ENCODE measurements around the gene GALNT12.

GALNT12 gene

DNA sequence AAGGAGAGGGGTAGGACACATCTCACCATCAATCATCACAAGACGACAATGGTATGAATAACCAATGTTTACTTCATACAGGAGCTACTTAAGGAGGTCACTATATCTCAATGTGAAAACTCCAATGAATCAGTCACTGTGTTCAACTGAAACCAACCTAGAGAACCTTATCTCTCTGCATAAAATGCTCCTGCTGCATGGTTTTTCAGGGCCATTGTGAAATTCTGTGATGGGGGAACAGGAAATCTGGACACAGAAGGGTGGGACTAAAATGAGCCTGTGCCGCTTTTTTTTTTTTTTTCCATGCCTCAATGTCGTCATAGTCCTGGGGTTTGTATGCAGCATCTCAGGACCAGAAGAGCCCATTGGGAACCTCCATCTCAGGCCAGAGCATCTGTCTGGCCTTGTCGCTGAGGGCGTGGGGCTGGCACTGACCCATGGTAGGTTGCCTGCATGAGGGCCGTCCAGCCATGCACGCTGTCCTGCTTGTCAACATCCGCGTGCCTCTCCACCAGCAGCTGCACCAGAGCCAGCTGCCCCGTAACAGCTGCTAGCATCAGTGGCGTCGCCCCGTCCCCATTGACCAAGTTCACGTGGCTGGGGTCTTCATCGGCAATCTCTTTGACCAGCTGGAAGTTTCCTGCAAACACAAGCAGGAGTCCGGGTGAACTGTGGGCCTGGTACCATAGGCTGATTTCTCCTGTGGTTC is 23.8 kb upstream of the GALNT12 start:
- no peak for DNase-seq (ENCODE audit: low read depth in 2 of 2)

- no peak for DNase-seq (ENCODE audit: low read depth in 2 of 2)
Measured at GRCh38 chr9:98784831-98785806, 22.4 kb upstream of the GALNT12 start.

GRCh38 chr9:98786750-98787510 is 20.5 kb upstream of the GALNT12 start:
- no peak for DNase-seq (ENCODE audit: low read depth in 2 of 2)

DNA sequence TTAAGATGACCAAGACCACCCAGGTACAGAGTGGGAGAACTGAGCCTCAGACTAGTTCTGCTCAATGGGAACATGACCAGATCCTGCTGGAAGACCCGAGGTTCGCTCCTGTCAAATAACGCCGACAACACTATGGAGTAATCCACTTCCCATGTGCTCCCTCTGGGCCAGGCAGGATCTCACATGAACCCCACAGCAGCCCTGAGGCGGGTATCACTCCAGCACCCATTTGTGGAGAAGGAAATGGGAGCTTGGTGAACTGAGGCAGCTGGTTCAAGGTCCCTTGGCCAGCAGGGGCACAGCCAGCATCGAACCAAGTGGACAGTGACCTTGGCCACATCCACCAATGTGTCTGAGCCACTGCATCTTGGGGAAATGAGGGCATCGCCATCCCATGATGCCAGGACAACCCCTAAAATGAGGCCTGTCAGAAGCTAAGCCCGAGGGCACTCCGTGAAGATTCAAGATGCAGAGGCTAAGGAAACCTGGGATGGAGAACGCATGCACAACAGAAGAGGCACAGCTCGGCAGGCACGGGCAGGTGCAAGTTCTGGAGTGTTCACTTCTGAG is 19.6 kb upstream of the GALNT12 start:
- no peak for DNase-seq (ENCODE audit: low read depth in 2 of 2)

DNA sequence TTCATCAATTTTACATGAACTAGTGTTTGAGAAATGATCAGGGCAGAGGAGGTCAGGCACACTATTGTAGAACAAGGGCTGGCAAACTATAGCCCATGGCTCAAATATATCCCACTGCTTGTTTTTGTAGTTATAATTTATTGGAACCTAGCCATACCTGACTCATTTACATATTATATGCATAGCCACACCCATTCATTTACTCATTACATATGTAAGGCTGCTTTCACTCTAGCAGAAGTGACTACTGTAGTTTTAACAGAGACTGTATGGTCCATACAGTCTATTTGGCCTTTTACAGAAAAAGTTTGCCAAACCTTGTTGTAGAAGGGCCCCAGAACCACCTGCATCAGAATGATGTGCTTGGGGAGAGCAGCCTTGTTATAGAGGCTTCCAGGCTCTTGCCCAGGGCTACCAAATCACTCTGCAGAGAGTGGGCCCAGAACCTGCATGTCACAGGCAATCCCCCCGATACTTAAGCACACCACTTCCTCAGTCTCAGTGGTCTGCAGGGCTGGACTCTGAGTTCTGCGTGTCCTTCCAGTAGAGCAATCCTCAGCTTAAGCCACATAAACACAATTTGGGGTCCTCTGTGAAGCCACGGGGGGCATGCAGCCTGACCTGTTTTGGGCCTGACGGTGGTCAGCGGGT is 17.9 kb upstream of the GALNT12 start:
- no peak for DNase-seq (ENCODE audit: low read depth in 2 of 2)

- no peak for DNase-seq (ENCODE audit: low read depth in 2 of 2)
Measured at GRCh38 chr9:98790134-98790841, 17.2 kb upstream of the GALNT12 start.

GRCh38 chr9:98790842-98791607 is 16.4 kb upstream of the GALNT12 start:
- peak; percentile 81 to 83 for DNase-seq (ENCODE audit: low read depth in 2 of 2)

GRCh38 chr9:98791608-98792490 is 15.6 kb upstream of the GALNT12 start:
- DNase-seq (ENCODE audit: low read depth in 2 of 2): no peak

- DNase-seq (ENCODE audit: low read depth in 2 of 2): no peak
Measured at GRCh38 chr9:98793031-98793430, 14.4 kb upstream of the GALNT12 start.

GRCh38 chr9:98794802-98795201 is 12.7 kb upstream of the GALNT12 start:
- DNase-seq (ENCODE audit: low read depth in 2 of 2): no peak

GRCh38 chr9:98795295-98795955 is 12.0 kb upstream of the GALNT12 start:
- no peak for DNase-seq (ENCODE audit: low read depth in 2 of 2)

GRCh38 chr9:98795970-98796363 is 11.5 kb upstream of the GALNT12 start:
- DNase-seq (ENCODE audit: low read depth in 2 of 2): no peak

DNA sequence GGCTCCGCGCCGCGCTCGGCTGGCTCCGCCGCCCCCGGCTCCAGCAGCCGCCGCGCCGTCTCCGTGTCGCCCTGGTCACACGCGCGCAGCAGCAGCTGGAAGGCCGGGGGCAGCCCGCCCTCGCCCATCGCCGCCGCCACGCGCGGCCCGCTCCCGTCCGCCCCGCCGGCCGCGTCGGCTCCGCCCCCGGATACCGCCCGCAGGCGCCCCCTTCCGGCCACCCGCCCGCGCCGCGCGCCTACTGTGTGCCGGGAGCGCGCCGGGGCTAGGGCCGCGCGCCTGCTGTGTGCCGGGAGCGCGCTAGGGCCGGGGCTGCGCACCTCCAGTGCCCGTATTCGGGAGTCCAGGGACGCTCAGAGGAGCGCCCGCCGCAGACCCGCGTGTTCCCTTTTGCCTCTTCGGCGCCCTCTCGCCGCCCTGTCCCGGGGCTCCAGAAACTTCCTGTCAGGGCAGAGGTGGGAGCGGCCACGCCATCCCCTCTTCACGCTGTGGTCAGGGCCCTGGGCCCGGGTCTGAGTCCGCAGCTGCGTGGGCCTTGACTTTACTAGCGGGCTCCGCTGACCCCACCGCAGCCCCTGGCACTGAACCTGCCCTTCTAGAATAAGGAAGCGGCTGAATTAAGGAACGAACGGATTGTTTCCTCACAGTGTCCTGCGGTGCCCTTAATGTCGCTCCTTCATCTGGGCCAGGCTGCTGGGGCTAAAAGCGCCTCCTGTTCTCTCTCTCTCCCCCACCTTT is 10.9 kb upstream of the GALNT12 start, which contains the start of gene ANKS6:
ANKS6 (minus strand) TSS at position 192 of the 738 bp plus-strand sequence; CDS start at position 128, 64 bp downstream.
- peak; percentile 36 to 47 for DNase-seq (ENCODE audit: low read depth in 2 of 2)

- no peak for DNase-seq (ENCODE audit: low read depth in 2 of 2)
Measured at GRCh38 chr9:98797491-98797890, 10.0 kb upstream of the GALNT12 start.

DNA sequence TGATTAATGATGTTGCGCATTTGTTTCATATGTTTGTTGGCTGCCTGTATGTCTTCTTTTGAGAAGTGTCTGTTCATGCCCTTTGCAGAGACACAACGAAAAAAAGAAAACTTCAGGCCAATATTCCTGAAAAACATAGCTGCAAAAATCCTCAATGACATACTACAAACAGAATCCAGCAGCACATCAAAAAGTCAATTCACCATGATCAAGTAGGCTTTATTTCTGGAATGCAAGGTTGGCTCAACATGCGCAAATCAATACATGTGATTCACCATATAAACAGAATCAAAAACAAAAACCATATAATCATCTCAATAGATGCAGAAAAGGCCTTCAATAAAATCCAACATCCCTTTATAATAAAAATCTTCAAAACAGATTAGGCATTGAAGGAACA is 9.2 kb upstream of the GALNT12 start:
- DNase-seq (ENCODE audit: low read depth in 2 of 2): no peak

DNA sequence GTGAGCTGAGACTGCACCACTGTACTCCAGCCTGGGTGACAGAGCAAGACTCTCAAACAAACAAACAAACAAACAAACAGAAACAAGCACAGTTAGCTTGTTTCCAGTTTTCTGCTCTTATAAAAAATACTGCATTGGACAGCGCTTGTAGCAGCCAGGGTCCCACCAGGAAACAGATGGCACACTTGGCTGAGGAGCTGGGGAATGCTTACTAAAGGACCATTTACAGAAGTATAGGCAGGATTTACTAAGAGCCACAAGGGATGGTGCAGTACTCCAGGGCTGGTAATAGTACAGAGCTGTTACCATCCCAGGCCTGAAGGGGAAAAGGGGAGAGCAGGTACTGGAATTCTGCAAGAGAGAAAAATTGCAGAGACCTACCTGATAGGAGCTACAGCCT is 5.9 kb upstream of the GALNT12 start:
- DNase-seq (ENCODE audit: low read depth in 2 of 2): no peak

GRCh38 chr9:98801969-98802371 is 5.5 kb upstream of the GALNT12 start:
- no peak for DNase-seq (ENCODE audit: low read depth in 2 of 2)
